Measurements from ENCODE around the gene DISC1.

GRCh38 chr1:231930257-231930947 is 303.8 kb downstream of the DISC1 start:
- TF ChIP-seq FOXK2 (IDR thresholded peaks at IDR 0.05) (no peak), ELF4 (IDR thresholded peaks at IDR 0.05) (no peak), HDGF (IDR thresholded peaks at IDR 0.05; ENCODE audit: borderline replicate concordance) (no peak)
